Fibroblast of pulmonary artery (primary cell): ENCODE results near the gene CLIC1.
A peak's percentile ranks its signal among the peaks of the same experiment; 100 is the strongest.

Experiments
- DNase-seq: peaks from one replicate; pipeline ENCODE4 v3.0.0-alpha.2; 2010; ENCODE audit warnings: low read depth
- H3K4me3 ChIP-seq: replicated peaks from 2 replicates; pipeline ENCODE4 v1.5.1; 2011; ENCODE audit warnings: low read depth, mild to moderate bottlenecking, control low read depth, low read length, moderate library complexity
- CTCF ChIP-seq: IDR thresholded peaks from 2 replicates; pipeline ENCODE4 v1.5.1; 2011; ENCODE audit warnings: mild to moderate bottlenecking, control low read depth, low read length, inconsistent platforms; ENCODE audit errors: missing control alignments

CLIC1 gene

GRCh38 chr6:31762878-31763618, 26.7 kb upstream of the CLIC1 start:
- DNase-seq, result no peak
- no peak overlapping the region for H3K4me3 ChIP-seq
- TF ChIP-seq CTCF, result no peak

GRCh38 chr6:31762356-31762755, 26.0 kb upstream of the CLIC1 start, which contains the start of gene SAPCD1:
TSS of gene SAPCD1 (plus strand) at chr6:31762656. CDS start at chr6:31763055, 399 bp downstream.
- no peak within 1 kb of the TSS for H3K4me3 ChIP-seq
- no peak for TF ChIP-seq CTCF
- no peak for DNase-seq

GRCh38 chr6:31761343-31761742, 25.0 kb upstream of the CLIC1 start:
- no peak overlapping the region for H3K4me3 ChIP-seq
- TF ChIP-seq CTCF, result no peak
- no peak for DNase-seq

GRCh38 chr6:31760790-31761189, 24.5 kb upstream of the CLIC1 start:
- no peak for DNase-seq
- no peak overlapping the region for H3K4me3 ChIP-seq
- no peak for TF ChIP-seq CTCF

- no peak for DNase-seq
- no peak overlapping the region for H3K4me3 ChIP-seq
- TF ChIP-seq CTCF, result no peak
These were observed 22.0 kb upstream of the CLIC1 start for GRCh38 chr6:31758281-31758680.

GRCh38 chr6:31752739-31753319, 16.5 kb upstream of the CLIC1 start:
- no peak overlapping the region for H3K4me3 ChIP-seq
- no peak for TF ChIP-seq CTCF
- peak; percentile 63 for DNase-seq
